NAMALWA (cell line): Measurements from ENCODE around the gene FSCN2.
"Not testable (repeated sequence)": the region's sequence is repeated elsewhere in the genome, so short reads cannot be mapped to it uniquely, and the experiment has no call there.

Source experiments
- DNase-seq: peaks from one replicate; pipeline ENCODE4 v3.0.0-alpha.2; 2015; ENCODE audit warnings: low spot score

Gene FSCN2

DNA sequence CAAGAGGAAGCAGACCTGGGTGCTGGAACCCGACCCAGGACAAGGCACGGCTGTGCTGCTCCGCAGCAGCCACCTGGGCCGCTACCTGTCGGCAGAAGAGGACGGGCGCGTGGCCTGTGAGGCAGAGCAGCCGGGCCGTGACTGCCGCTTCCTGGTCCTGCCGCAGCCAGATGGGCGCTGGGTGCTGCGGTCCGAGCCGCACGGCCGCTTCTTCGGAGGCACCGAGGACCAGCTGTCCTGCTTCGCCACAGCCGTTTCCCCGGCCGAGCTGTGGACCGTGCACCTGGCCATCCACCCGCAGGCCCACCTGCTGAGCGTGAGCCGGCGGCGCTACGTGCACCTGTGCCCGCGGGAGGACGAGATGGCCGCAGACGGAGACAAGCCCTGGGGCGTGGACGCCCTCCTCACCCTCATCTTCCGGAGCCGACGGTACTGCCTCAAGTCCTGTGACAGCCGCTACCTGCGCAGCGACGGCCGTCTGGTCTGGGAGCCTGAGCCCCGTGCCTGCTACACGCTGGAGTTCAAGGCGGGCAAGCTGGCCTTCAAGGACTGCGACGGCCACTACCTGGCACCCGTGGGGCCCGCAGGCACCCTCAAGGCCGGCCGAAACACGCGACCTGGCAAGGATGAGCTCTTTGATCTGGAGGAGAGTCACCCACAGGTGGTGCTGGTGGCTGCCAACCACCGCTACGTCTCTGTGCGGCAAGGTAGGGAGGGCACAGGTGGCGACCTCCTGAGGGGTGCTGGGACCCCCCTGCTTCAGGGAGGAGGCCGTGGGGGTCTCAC is 667 bp downstream of the FSCN2 start:
- DNase-seq: no peak

DNA sequence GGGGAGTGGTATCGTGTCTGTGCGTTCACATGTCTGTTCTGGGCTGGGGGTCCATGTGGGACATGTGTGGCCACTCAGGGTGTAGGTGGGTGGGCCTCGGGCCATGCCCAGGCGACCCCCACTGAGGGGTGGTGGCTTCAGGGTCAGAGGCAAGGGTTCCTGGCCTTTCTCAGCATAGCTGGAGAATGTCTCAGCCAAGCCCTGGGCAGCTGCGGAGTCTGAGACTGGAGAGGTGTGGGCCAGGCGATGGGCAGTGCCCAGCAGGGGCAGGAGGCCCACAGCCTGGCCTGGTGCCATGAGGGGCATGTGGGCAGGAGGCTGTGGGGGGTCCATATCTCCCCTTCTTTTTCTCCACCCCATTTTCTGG is 1.2 kb downstream of the FSCN2 start:
- DNase-seq: no peak

DNA sequence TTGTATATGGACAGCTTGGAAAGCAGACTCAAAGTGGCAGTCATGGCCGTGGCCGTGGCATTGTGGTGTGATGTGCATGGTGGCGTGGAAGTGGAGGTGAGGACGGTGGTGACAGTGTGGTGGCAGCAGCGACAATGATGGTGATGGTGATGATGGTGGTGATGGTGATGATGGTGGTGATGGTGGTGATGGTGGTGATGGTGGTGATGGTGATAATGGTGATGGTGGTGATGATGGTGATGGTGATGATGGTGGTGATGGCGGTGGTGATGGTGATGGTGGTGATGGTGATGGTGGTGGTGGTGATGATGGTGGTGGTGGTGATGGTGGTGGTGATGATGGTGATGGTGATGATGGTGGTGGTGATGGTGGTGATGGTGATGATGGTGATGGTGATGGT is 2.8 kb downstream of the FSCN2 start:
- not testable (repeated sequence) for DNase-seq

DNA sequence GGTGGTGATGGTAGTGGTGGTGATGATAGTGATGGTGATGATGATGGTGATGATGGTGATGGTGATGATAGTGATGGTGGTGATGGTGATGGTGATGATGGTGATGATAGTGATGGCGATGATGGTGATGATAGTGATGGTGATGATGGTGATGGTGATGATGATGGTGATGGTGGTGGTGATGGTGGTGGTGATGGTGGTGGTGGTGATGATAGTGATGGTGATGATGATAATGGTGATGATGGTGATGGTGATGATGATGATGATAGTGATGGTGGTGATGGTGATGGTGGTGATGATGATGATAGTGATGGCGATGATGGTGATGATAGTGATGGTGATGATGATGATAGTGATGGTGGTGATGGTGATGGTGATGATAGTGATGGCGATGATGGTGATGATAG is 3.8 kb downstream of the FSCN2 start:
- not testable (repeated sequence) for DNase-seq

DNA sequence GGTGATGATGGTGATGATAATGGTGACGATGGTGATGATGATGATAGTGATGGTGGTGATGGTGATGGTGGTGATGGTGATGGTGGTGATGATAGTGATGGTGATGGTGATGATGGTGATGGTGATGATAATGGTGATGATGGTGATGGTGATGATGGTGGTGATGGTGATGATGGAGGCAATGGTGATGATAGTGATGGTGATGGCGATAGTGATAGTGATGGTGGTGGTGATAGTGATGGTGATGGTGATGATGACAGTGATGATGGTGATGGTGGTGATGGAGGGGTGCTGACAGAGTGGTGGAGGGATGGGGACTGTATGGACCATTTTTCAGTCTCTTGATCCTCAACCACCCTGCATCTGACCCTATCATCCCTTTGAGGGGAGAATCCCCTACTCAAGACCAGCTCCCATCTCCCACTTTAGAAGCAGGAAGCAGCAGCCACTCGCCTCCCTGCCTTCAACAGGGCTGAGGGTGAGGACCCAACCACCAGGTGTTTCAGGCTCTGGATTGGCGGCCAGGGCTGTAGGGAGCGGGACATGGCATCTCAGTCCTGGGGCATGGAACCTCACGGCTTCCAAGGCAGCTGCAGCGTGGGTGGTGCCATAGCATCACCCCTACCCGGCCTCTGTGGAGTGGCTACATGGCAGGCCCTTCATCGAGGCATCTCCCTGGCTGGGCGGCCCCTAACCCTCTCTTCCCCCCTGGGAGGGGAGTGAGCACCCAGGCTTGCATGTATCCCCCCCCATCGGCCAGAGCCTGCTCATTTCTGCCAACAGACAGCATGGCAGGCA is 4.5 kb downstream of the FSCN2 start:
- DNase-seq: no peak

DNA sequence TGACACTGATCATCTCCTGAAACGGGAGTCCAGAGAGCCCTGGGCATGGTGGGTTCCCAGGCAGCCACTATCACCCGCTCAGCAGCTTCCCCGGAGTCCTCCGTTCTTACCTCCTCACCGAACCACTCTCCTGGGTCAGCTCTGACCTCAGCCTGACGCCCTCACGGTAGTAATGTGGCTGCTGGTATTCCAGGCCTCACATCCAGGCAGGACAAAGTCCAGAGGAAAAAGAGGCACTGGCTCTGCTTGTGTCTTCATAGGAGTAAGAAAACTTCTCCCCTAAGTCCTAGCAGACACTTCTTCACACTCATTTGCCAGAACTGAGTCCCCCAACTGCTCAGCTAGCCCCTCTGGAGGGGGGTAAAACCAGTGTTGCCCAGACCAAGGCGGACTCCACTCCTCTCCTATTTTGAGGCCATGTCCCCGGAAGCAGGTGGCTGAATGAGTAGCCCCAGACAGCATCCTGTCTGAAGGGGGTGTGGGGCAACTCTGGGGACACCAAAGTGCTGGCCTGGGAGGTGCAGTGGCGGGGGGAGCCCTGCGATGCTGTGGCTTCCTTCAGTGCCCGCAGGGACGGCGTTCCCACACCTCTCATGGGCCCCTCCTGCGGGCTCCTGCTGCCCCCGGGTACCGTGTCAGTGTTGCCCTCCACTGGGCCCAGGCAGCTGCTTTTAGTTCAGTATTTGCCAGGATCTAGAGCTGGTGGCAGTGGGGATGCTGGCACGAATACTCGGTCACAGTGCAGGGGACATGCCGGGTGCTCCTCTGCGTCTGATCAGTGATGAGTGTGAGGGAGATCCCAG is 5.4 kb downstream of the FSCN2 start:
- DNase-seq: no peak

DNA sequence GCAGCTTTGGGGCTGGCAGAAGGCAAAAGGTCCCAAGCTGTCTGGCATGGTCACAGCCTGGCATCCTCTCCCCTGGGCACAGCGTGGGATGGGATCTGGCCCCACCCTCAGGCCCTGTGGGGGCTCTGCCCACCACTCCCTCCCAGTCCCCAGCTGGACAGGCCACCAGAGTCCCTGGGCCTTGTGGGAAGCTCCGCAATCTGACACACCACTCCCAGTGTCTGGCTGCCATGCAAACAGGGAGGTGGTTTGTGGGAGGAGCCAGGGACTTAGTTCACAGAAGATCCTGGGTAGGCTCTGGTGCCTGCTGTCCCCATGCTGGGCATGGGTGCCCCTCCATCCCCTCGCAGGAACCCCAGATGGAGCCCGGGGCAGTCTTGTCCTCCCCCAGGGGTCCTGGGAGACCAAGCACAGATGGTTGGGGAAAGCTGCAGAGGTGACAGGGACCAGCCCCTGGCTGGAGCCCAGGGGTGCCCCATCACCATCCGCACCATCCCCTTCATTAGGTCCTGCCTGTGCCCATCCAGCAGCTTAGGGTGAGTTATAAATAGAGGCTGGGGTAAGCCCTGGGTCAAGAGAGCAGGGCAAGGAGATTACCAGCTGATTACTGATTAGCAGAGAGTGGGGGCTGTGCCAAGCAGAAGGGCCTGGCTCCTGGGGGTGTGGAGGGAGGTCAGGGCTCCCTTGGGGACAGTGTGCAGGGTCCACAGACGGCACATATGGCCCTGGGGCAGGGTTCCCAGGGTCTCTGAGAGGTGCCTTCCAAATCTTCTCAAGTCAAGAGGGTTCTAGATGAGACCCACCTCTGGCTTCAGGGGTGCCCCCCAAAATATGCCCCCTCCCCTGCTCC is 6.2 kb downstream of the FSCN2 start:
- no peak for DNase-seq

DNA sequence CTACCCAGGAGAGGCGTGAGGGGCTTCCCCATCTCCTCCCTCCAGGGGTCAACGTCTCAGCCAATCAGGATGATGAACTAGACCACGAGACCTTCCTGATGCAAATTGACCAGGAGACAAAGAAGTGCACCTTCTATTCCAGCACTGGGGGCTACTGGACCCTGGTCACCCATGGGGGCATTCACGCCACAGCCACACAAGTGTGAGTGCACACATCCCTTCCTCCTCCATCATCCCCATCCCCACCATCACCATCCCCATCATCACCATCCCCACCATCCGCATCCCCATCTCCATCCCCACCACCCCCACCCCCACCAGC is 6.8 kb downstream of the FSCN2 start:
- DNase-seq: no peak

DNA sequence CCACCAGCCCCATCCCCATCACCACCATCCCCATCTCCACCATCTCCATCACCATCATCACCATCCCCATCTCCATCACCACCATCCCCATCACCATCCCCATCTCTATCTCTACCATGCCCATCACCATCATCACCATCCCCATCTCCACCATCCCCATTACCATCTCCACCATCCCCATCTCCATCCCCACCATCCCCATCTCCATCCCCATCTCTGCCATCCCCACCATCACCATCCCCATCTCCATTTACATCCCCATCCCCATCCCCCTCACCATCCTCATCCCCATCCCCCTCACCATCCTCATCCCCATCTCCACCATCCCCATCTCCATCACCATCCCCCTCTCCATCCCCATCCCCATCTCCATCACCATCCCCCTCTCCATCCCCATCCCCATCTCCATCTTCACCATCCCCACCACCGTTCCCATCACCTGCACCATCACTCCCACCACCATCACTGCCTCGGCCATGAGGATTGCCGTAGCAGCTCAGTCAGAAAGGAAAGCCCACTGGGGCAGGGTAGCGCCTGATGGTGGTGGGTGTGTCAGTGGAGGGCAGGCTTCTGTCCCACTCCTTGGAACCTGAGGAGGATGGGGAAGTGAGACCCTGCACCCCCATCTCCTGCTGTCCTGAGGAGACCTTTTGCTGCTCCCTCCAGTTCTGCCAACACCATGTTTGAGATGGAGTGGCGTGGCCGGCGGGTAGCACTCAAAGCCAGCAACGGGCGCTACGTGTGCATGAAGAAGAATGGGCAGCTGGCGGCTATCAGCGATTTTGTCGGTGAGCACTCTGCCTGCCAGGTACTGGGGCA is 7.5 kb downstream of the FSCN2 start:
- DNase-seq: no peak

DNA sequence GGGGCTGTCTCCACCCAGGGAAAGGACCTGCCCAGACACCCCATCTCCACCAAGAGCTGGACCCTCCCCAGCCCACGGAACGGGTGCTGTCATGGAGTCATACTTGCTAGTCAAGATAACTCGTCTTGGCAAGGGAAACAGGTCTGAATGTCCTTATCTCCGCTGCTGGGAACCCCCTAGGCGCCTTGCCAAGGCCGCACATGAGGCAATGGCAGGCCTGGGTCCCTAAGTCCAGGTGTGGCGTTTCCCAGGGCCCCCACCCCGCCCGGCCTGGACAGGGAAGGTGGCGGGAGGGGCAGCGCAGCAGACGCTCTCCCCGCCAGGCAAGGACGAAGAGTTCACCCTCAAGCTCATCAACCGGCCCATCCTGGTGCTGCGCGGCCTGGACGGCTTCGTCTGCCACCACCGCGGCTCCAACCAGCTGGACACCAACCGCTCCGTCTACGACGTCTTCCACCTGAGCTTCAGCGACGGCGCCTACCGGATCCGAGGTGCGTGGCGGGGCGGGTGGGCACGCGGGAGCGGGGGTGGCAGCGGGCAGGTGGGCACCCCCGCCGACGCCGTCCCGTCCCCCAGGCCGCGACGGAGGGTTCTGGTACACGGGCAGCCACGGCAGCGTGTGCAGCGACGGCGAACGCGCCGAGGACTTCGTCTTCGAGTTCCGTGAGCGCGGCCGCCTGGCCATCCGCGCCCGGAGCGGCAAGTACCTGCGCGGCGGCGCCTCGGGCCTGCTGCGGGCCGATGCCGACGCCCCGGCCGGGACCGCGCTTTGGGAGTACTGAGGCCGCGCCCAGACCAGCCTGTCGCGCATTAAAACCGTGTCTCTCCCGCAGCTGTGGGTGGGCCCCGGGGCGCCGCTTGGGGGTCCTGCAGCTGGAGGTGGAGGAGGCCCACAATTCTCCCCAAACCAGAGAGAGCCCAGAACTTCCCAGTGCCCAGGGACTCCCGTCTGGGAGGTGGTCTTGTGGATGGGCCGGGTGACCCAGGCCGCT is 8.4 kb downstream of the FSCN2 start:
- DNase-seq: no peak

DNA sequence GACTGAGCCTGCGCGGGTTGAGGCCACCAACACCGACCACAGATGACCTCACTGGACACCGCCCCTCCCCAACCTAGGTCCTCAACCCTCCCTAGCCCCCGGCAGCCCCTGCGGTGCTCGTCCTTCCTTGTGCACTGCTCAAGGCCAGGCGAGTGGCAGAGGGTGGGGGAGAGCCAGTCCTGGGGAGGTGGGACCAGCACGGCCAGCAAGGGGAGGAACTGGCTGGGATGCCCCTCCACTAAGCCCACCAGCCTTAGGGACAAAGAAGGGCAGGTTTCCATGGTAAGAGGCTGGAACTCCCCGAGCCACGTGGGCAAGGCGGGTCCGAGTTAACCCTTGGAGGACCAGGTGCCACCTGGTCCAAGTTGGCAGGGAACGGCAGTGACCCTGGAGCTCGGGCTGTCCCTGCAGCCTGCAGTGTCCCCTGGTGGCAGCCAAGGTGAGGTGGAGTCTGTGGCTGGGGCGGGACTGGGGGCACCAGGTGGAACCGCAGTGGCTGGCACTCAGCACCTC is 9.2 kb downstream of the FSCN2 start:
- DNase-seq: peak; percentile 51

DNA sequence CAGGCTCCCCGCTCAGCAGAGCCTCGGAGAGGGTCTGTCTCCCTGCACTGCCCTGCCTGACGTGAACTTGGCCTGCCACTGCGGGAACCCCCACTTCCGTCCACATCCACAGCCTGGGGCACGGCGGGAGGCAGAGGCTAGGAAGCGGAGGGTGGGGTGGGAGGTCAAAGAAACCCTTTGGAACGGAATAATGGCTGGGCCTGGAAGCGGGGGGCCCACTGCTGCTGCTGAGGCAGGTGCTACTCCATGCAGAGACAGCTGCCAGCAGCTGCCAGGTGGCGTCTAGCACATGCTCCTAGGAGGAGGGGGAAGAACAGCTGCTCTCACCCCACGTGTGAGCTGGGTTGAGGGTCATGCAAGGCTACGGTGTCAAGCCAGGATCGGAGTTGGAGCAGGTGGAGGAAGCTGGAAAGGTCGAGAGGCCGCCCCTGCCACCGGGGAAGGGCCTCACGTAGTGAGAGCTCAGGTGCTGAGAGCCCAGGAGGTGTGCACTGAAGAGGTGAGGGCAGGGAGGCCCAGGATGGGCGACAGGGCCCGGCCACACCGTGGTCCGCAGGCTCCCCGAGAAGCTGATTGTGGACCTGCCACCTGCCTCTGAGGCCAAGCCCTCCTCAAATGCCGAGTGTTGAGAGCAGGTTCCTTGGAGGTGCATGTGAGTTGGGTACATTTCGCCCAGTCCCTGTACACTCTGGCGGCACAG is 9.8 kb downstream of the FSCN2 start:
- DNase-seq: peak; percentile 52

DNA sequence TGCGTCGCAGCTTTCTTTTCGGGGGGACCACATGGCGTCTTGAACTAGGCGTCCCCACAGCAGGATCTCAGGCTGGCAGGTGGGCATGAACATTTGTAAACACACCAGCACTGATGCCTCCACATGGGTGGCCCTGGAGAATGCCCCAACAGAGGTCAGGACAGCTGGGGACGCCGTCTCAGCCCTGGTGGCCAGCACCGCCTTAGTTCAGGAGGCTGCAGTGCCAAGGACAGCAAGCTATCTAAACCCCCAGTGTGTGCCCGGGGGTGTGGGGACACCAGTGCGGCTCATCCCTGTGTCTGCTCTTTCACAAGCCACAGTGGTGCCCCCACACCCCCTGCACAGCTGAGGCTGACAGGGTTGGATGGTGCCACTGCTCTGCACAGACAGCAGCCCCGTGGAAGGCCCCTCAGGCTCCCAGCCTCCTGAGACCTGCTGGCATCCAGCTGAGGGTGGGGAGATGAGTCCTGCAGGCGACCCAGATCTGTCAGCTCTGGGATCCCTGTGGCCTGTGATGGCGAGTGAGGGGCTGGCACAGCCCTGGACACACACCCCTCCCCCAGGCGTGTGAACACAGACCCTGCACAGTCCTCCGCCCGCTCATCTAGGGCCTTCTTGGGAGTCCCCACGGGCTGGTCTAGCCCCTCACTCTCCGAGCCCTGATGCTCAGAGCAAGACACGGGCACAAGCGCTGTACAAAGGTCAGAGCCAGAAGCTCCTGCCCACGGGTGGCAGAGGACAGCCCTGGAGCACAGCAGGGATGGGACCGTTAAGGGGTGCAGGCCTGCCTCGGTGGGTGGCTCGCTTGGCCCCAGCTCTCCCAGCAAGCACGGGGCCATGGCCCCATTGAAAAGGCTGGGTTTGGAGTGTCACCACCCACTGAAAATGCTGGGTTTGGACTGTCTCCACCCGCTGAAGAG is 10.7 kb downstream of the FSCN2 start:
- no peak for DNase-seq

DNA sequence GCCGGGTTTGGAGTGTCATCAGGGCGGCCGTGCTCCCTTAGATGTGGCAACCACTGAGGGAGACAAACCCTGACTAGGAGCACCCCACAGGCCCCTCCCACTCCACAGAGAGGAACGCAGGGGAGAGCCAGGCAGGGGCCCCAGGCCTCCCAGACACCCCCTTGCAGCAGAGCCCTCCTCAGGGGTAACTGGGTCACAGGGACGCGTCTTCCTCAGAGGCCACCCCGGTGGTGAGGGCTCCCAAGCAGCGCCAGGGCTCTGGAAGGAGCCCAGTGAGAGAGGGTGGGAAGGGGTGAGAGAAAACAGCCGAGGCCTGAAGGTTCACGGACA is 11.4 kb downstream of the FSCN2 start:
- DNase-seq: no peak

DNA sequence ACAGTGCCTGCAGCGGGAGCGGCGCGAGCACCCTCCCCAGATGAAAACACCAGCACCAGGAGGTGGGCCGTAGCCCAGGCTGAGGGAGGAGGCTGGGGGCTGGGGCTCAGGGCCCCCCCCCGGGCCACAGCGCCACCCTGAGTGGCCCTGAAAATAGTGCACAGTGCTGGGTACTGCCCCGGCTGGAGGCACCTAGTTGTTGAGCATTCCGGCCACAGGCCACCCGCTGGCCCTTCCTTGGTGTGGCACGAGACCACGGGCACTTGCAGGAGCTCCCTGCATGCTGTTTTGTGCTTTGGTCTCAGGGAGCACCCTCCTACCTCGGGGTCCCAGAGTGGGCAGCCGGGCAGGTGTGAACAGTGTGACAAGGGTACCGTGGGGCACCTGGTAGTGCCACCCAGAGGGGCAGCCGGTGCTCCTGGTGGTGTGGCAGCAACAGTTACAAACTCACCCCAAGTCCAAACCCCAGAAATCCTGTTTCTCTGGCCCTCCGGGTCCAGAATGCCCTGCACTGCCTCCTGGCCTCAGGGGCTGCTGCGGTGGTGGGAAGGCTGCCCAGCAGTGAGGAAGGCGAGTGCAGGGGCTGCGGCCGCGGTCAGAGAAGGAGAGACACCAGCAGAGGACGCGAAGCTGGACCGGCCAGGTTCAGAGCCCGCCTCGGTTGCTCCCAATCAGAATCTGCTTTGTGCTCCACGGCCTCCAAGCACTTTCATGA is 11.9 kb downstream of the FSCN2 start:
- no peak for DNase-seq

DNA sequence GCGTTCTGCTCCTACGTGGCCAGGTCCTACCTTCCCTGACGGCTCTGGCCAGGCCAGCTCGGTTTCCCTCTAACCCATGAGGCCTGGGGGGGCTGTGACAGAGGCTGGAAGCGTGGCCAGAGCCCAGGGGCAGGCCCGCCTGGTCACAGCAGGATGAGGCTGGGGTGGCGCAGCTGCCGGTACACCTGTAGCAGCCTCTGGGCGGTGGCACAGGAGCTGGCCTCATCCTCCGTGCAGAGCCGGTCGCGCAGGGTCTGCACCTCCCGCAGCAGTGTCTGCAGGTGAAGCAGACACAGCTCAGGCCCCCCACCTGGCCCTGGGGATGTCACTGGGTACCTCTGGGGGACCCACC is 12.5 kb downstream of the FSCN2 start:
- DNase-seq: no peak

DNA sequence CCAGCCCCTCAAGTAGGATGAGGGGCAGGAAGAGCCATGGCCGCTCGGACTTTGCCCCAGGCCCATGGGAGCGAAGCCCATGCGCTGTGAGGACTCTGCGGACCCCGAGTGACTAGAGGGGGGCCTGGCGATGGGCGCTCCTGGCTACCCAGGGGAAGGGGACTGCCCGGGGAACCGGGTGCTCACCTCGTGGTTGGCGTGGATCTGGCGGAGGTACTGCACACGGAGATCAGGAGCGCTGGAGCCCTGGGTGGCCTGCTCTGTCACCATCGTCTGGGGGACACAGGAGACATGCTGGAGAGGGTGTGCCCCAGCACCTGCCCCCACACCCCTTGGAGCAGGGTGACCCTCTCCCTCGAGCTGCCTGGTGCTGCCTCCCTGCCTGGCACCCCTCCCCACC is 12.9 kb downstream of the FSCN2 start:
- DNase-seq: no peak
